ENCODE measurements around the gene HPGD.

Gene HPGD

DNA sequence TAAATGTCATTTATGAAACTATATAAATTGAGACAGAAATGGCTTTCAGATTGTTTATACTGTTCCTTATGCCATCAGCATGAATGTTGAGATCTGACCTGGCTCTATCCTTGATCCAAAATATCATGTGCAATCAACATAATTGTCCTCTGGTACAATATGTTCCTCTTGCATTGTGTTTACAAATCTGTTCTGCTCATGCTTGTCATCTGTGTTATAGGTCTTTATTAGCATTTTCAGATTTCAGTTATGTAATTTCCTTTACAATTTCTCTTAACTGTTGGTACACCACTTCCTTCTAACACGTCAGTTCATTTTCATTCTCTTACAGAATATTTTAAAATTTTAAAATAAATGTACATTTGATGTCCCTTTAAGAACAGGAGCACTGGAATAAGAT is 1.6 kb downstream of the HPGD start:
- TF ChIP-seq, protein P1, sequence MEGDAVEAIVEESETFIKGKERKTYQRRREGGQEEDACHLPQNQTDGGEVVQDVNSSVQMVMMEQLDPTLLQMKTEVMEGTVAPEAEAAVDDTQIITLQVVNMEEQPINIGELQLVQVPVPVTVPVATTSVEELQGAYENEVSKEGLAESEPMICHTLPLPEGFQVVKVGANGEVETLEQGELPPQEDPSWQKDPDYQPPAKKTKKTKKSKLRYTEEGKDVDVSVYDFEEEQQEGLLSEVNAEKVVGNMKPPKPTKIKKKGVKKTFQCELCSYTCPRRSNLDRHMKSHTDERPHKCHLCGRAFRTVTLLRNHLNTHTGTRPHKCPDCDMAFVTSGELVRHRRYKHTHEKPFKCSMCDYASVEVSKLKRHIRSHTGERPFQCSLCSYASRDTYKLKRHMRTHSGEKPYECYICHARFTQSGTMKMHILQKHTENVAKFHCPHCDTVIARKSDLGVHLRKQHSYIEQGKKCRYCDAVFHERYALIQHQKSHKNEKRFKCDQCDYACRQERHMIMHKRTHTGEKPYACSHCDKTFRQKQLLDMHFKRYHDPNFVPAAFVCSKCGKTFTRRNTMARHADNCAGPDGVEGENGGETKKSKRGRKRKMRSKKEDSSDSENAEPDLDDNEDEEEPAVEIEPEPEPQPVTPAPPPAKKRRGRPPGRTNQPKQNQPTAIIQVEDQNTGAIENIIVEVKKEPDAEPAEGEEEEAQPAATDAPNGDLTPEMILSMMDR (IDR thresholded peaks at IDR 0.05; ENCODE audit: low read length, missing control alignments) = no peak
- no peak for DNase-seq (ENCODE audit: low read depth)
- H3K4me3 ChIP-seq (replicated peaks; ENCODE audit: low read depth, low read length) = no peak overlapping the region

DNA sequence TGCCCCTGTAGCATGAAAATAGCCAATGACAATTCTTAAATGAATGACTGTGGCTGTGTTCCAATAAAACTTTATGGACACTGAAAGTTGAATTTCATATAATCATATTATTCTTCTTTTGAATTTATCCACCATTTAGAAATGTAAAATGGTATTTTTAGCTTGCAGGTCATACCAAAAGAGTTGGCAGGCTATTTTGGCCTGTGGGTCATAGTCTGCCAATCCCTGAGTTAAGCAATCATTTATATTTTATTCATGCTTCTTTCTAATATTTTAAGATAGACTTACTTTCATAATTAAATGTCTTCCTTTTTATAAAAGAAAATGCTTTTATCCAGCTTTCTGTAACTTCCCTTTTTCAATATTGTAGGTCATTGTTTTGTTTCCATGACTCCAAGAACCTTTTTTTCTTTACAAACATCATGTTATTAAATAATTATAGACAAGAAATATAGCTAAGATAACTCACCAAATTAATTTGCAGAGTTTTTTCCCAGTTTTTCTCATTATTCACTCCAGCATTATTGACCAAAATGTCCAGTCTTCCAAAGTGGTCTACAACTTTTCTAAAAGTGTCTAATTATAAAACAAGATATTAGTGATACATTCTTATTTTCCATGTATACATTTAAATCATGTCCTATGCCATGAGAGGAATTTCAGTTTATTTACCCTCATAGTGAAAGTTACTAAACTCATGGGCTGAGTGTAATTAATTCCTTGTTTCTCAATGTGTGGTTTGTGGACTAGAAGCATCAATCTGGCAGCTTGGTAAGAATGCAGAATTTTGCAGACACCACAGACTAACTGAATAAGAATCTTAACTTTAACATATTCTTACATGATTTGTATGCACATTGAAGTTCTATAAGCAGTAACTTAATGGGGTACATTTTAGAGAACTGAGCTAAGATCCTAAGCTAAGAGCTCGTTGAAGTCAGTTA is 4.5 kb downstream of the HPGD start:
- TF ChIP-seq, protein P1 (IDR thresholded peaks at IDR 0.05; ENCODE audit: low read length, missing control alignments) = no peak
- no peak for DNase-seq (ENCODE audit: low read depth)
- no peak overlapping the region for H3K4me3 ChIP-seq (replicated peaks; ENCODE audit: low read depth, low read length)

DNA sequence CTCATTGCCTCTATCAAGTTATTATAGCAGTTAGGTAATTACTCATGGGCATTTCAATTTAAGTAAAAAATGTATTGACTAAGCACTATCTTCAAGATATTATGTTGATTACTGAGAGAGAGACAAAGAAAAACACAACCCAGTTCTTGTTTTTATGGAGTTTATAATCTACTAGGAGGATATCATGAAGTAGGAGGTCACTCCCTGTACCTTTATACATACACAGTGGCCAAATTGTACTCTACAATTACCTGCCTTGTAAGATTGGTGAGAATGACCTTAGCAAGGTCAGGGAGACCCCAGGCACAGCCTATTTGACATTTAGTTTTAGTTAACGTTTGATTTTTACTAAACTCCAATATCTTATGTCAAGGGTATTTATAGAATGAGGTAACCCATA is 5.5 kb downstream of the HPGD start:
- no peak for DNase-seq (ENCODE audit: low read depth)
- TF ChIP-seq, protein P1 (IDR thresholded peaks at IDR 0.05; ENCODE audit: low read length, missing control alignments) = no peak
- H3K4me3 ChIP-seq (replicated peaks; ENCODE audit: low read depth, low read length) = no peak overlapping the region

DNA sequence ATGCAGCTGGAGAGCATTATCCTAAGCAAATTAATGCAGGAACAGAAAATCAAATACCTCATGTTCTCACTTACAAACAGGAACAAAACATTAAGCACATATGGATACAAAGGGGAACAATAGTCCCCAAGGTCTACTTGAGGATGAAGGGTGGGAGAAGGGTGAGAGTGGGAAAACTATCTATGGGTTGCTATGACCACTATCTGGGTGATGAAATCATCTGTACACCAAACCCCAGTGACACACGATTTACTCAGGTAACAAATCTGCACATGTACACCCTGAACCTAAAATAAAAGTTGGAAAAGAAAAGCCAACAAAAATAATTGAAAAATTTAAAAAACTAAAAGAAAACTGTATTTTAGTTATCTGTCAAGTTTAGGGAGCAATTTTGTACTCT is 5.9 kb downstream of the HPGD start:
- TF ChIP-seq, protein P1 (IDR thresholded peaks at IDR 0.05; ENCODE audit: low read length, missing control alignments) = no peak
- DNase-seq (ENCODE audit: low read depth) = no peak
- no peak overlapping the region for H3K4me3 ChIP-seq (replicated peaks; ENCODE audit: low read depth, low read length)

DNA sequence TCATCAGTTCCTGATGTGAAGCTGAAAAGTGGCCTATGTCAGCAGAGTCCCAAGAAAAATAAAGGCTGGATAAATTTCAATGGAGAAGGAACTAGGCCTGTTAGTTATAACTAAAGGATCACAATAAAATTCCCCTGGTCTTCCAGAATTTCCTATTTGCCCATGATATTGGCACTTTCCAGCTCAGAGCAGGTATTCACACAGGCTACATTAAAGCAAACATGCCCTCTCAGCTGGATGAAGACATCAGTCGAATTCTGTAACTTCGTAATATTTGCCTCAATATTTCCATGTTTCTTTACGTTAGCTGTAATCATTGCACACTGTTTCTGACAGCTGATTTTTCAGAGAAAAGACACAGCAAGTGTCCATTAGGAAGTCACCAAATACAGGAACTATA is 9.5 kb downstream of the HPGD start:
- no peak for DNase-seq (ENCODE audit: low read depth)
- no peak overlapping the region for H3K4me3 ChIP-seq (replicated peaks; ENCODE audit: low read depth, low read length)
- TF ChIP-seq, protein P1 (IDR thresholded peaks at IDR 0.05; ENCODE audit: low read length, missing control alignments) = no peak

DNA sequence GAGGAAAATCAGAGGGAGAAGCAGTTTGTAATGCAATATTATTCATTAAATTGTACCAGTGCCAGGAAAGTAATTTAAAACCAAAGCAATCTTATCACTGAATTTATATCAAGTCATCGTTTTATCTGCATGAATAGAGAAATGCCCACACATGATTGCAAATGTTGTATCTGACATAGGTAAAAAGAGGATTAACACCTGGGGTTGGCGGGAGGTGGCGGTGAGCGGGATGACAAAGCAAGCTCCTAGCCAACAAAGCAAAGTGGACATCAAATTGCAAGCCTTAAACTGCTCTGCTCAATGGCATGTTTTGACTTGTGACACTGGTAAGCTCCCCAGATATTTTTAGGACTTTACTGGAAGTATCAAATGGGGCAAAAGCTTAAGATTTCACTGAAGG is 16.4 kb downstream of the HPGD start:
- TF ChIP-seq, protein P1 (IDR thresholded peaks at IDR 0.05; ENCODE audit: low read length, missing control alignments) = no peak
- DNase-seq (ENCODE audit: low read depth) = no peak

DNA sequence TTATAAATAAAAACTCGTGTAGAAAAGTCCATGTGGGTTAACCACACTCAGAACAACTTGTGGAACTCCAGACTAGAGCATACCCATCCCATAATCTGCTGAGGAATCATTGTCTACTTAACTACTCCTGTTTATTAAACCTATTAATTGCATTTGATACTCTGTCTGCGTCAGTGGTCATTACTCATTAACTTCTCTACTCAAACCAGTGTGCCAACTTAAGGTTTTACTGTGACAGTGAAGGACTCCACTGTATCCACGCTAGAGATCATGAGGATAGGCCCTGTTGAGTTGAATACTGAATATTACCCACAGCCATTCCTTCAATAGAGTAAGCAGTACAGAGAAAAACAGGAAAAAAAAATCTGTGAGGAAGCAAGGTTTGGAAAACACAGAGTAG is 17.3 kb downstream of the HPGD start:
- TF ChIP-seq, protein P1 (IDR thresholded peaks at IDR 0.05; ENCODE audit: low read length, missing control alignments) = no peak
- H3K4me3 ChIP-seq (replicated peaks; ENCODE audit: low read depth, low read length) = no peak overlapping the region
- DNase-seq (ENCODE audit: low read depth) = no peak

More for the DNA sequence above, 16.4 kb downstream of the HPGD start:
- H3K4me3 ChIP-seq (replicated peaks; ENCODE audit: low read depth, low read length) = no peak overlapping the region

All from fibroblast of pulmonary artery (primary cell).